GM18873 (cell line): ENCODE results near the gene FRMPD4.
A peak's percentile ranks its signal among the peaks of the same experiment; 100 is the strongest.
"Not testable (repeated sequence)": the region's sequence is repeated elsewhere in the genome, so short reads cannot be mapped to it uniquely, and the experiment has no call there.

ENCODE experiments used
- ATAC-seq: cut with Tn5 transposase; IDR thresholded peaks from one replicate; pipeline ENCODE4 v1.9.1; 2021; ENCODE audit warnings: mild to moderate bottlenecking, moderate library complexity, moderate number of reproducible peaks; ENCODE audit not compliant: unreplicated experiment, low FRiP score

The FRMPD4 gene

GRCh38 chrX:12494400-12495138, 356.3 kb downstream of the FRMPD4 start:
- ATAC-seq, result no peak

DNA sequence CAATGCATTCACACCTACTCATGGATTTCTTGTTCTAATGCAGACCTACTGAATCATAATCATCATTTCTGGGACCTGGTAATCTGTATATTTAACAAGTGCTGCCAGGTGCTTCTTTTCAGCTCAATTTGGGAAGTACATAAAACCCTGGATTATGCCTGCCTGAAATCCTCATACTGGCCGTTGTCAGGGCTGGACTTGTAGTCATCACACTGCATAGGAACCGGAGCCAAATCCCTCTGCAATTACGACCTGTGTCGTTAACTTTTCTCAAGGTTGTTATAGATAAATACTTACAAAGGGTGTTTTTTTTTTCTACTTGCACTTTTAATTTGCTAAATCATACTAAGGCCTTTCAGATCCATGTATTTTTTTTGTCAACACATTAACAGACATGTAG, 358.1 kb downstream of the FRMPD4 start:
- ATAC-seq, result no peak

GRCh38 chrX:12497832-12498591, 359.7 kb downstream of the FRMPD4 start:
- ATAC-seq, result no peak

DNA sequence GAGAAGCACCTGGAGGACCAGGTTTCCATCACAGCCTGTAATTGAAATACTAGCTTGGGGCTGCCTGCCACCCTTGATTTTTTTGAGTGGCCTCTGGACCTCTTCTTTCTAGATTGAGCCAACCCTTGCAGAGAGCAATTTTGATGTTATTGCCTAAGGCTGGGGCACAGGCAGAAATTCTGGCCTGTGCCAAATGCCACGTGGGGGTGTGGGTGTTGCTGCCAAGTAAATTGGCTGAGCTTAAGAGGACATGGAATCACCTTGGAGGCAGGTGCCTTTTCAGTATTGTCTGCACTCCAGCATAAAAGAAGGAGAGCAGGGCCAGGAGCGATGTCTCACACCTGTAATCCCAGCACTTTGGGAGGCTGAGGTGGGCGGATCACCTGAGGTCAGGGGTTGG, 366.9 kb downstream of the FRMPD4 start:
- ATAC-seq, result no peak

DNA sequence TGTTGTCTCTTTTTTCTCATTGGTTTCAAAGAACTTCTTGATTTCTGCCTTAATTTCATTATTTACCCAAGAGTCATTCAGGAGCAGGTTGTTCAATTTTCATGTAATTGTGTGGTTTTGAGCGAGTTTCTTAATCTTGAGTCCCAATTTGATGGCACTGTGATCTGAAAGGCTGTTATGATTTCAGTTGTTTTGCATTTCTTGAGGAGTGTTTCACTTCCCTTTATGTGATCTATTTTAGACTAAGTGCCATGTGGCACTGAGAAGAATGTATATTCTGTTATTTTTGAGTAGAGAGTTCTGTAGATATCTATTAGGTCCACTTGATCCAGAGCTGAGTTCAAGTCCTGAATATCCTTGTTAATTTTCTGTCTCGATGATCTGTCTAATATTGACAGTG, 377.1 kb downstream of the FRMPD4 start:
- ATAC-seq, result peak; percentile 85

DNA sequence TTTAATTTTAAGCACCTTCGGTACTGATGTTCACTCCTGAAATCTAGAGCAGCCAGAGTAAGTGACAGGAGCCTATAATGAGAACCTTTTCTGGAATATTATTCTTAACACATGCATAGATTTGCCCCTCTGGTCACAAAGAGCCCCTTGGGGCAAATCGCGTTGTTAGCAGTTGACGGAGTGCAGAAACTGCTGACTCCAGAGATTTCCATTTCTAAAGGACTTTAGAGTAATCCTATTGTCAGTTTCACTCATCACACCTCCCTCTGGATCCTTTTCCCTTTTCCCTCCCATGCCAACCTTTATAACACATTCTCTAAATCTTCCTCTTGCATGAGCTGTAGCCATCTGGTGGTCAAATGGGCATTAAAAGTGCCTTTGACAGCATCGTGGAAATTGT, 388.0 kb downstream of the FRMPD4 start:
- no peak for ATAC-seq

GRCh38 chrX:12538096-12538495, 399.8 kb downstream of the FRMPD4 start:
- not testable (repeated sequence) for ATAC-seq

DNA sequence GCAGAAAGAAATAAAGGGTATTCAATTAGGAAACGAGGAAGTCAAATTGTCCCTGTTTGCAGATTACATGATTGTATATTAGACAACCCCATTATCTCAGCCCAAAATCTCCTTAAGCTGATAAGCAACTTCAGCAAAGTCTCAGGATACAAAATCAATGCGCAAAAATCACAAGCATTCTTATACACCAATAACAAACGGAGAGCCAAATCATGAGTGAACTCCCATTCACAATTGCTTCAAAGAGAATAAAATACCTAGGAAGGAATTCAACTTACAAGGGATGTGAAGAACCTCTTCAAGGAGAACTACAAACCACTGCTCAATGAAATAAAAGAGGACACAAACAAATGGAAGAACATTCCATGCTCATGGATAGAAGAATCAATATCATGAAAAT, 404.0 kb downstream of the FRMPD4 start:
- ATAC-seq, result not testable (repeated sequence)

GRCh38 chrX:12548341-12548740, 410.1 kb downstream of the FRMPD4 start:
- no peak for ATAC-seq

- ATAC-seq, result no peak
Observed at GRCh38 chrX:12548746-12549145, 410.5 kb downstream of the FRMPD4 start.

DNA sequence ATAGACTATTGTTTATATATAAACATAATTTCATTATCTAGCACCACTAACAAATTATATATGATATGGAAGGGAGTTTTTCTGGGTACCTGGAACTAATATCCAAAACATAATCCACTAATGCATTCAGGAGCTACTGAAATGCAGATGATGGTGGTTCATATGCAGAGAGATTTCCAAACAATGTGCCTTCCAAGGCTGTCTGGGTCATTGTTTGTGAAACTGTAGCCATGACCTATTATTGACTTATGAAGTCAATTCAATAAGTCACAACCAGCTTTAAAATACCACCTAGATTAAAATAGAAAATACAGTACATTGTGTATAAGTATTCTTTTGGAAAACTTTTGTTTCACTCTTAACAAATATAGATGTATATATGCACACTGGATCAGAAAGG, 415.9 kb downstream of the FRMPD4 start:
- no peak for ATAC-seq

DNA sequence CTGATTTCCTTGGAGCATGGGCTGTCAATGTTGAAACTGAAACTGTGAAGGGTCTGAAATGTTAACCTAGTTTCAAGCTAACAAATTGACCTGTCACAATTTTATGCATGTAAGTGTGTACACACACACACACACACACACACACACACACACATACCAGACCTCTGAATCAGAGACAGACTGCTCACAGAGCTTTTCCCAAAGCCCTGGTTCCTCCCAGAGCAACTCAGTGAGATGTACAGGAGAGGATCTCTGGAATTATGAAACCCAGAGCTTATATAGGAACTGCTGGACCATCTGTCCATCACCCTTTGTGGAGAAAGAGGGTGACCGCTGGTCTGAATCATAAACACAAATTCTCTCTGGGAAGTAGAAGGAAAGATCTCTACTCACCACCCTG, 424.8 kb downstream of the FRMPD4 start:
- no peak for ATAC-seq

DNA sequence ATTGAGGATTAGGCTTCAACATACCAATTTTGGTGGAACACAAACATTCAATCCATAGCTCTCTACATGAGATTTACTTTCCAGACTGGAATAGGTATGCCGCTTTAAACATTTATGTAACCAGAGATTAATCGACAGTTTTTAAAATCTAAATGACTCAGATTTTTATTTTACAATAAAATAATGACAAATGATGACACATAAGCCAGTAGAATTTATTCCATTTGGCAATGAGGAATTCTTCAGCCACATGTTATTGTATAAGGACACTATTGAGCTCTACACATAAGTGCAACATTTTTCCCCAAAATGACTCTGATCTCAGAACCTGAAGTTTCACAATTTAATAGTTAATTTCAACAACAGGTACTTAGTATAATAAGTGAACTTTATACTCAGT, 425.9 kb downstream of the FRMPD4 start:
- no peak for ATAC-seq

GRCh38 chrX:12567857-12568256, 429.6 kb downstream of the FRMPD4 start:
- no peak for ATAC-seq

GRCh38 chrX:12570859-12571501, 432.7 kb downstream of the FRMPD4 start:
- no peak for ATAC-seq

DNA sequence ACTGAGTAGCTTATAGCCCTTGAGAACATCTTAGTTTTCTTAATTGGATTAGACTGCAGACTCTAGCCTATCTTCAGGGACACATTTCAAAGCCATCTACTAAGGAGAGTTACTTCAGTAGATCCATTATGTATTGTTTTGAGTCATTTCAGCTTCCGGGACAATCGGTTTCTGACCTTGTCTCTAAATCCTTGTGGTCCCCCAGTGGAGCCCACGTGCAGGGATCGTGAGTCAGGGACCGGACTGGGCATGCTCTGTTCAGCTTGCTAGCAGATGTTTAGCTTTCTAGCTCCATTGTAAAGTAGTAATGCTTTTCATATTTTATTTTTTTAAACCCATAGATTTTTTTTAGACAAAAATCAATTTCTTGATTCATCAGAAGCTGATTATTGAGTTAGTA, 441.0 kb downstream of the FRMPD4 start:
- ATAC-seq, result no peak

- no peak for ATAC-seq
Observed at GRCh38 chrX:12580548-12580947, 442.3 kb downstream of the FRMPD4 start.

- ATAC-seq, result no peak
Observed at GRCh38 chrX:12581546-12581945, 443.3 kb downstream of the FRMPD4 start.

GRCh38 chrX:12582649-12583048, 444.4 kb downstream of the FRMPD4 start:
- no peak for ATAC-seq

- ATAC-seq, result no peak
Observed at GRCh38 chrX:12583543-12583942, 445.3 kb downstream of the FRMPD4 start.

DNA sequence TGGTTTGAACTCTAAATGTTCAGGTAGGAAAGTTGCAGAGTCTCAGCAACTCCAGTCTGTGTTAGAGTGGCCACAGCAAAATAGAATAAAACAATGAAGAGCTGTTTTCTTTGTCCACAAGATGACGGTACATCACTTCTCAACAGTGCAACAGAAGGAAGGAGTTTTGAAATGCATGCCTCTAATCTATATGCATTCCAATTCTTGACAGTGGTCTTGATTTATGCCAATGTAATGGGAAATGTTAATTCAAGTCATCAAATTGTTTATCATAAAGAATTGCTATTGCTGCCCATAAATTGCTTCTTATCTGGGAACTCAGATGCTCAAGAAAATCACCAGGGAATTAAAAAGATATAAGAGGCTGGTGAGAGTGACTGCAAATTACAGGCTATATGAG, 457.4 kb downstream of the FRMPD4 start:
- ATAC-seq, result no peak

DNA sequence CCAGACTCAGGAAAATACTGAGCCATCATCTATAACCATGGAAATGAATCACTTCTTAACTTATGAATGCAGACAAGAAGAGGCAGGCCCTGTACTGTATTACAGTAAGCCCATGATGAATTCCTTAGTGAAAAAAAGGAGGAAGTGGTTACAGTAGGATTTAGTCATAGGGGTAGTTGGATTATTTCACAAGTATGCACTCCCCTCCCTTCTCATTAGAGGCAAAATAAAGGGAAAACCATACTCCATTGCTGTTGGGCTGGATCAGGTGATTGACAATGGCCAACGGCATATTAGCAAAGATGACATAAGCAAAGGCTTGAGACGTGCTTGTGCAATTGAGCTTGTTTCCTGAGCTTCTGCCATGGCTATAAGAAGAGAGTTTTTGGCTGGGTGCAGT, 471.8 kb downstream of the FRMPD4 start:
- no peak for ATAC-seq
